ENCODE data around the gene TSC22D1. TPM values are rescaled to one million over a fixed set of nuclear protein-coding genes. Genes with fewer than 3 reads are reported as not detected.
"Not testable (repeated sequence)": the region's sequence is repeated elsewhere in the genome, so short reads cannot be mapped to it uniquely, and the experiment has no call there.

Gene TSC22D1
- polyA plus RNA-seq, 2 donors = 18.5 to 48.6 TPM

DNA sequence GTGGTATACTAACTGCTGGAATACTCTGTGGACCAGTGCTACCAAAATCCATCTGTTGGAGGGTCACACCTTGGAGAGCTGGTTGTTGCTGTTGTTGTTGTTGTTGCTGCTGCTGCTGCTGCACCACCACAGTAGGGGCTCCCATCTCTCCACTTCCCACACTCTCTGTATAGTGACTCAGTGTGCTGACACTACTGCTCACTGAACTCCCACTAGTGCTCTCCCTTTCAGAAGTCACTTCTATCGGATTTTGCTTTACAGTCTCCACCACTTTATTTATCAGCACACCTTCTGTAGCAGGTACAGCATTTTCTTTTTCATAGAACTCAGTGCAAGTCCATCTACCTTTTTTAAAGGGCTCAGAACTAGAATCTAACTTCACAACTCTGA, 1.7 kb downstream of the TSC22D1 start:
- Histone ChIP-seq H3K4me1 (ENCODE audit: control insufficient read depth in 2 of 2, insufficient read depth in 2 of 2, low read length in 1 of 2) (peaks cover 2 to 15% of the 10 kb centered on the region in 2 donors), H3K9me3 (ENCODE audit: control insufficient read depth in 2 of 2, insufficient read depth in 1 of 2, low read depth in 1 of 2, low read length in 1 of 2) (no peaks in the 10 kb centered on the region), H3K36me3 (ENCODE audit: control insufficient read depth in 2 of 2, insufficient read depth in 2 of 2, low read length in 1 of 2) (peaks cover 0 to 3% of the 10 kb centered on the region in 2 donors), H3K27me3 (ENCODE audit: control insufficient read depth in 1 of 2, insufficient read depth in 2 of 2, low read length in 2 of 2) (no peaks in the 10 kb centered on the region), H3K27ac (ENCODE audit: low read depth in 2 of 2, low read length in 1 of 2) (no peak overlapping the region), H3K4me3 (ENCODE audit: low read depth in 1 of 2, low read length in 2 of 2) (peak overlapping the region in 1 of 2 donors; percentile 11)
- 57 to 74% methylated on average over 1 of the region's 1 CpG for WGBS, 2 donors

DNA sequence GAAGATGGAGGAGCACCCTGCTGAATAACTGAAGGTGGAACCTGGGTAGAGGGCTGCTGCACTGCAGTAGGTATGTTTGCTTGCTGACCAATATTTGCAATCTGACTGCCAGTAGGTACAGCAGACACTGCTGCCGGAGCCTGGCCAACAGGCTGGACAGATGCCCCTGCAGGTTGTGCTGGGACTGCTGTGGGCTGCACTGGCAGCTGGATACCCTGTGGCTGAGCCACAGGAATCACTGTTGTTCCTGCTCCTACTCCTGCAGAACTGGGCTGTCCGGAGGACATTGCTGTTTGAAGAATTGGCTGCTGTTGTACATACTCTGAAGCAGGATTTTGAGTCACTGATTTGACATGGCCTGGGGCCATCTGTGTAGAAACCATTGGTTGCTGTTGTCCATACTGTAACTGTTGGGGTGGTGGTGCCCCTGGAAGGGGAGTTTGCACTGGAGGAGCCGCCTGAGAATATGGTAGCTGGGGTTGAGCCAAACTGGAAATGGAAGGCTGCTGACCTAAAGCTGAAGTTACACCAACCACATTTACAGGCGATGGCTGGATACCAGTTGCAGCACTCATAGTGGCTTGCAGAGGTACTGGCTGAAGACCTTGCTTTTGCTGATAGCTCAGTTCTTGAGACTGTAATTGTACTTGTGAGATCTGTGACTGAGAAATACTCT, 2.2 kb downstream of the TSC22D1 start:
- 81 to 86% methylated on average over 4 of the region's 4 CpGs for WGBS, 2 donors
- no peaks in the 10 kb centered on the region for H3K27me3 ChIP-seq (ENCODE audit: control insufficient read depth in 1 of 2, insufficient read depth in 2 of 2, low read length in 2 of 2)
- peaks cover 0 to 3% of the 10 kb centered on the region in 2 donors for H3K36me3 ChIP-seq (ENCODE audit: control insufficient read depth in 2 of 2, insufficient read depth in 2 of 2, low read length in 1 of 2)
- peak overlapping the region in 1 of 2 donors; percentile 27 for H3K27ac ChIP-seq (ENCODE audit: low read depth in 2 of 2, low read length in 1 of 2)
- H3K9me3 ChIP-seq (ENCODE audit: control insufficient read depth in 2 of 2, insufficient read depth in 1 of 2, low read depth in 1 of 2, low read length in 1 of 2) = no peaks in the 10 kb centered on the region
- H3K4me3 ChIP-seq (ENCODE audit: low read depth in 1 of 2, low read length in 2 of 2) = peak overlapping the region in 1 of 2 donors; percentile 11
- peaks cover 2 to 15% of the 10 kb centered on the region in 2 donors for H3K4me1 ChIP-seq (ENCODE audit: control insufficient read depth in 2 of 2, insufficient read depth in 2 of 2, low read length in 1 of 2)

- WGBS, 2 donors = 94 to 95% methylated on average over 7 of the region's 7 CpGs
- H3K27ac ChIP-seq (ENCODE audit: low read depth in 2 of 2, low read length in 1 of 2) = no peak overlapping the region
- H3K36me3 ChIP-seq (ENCODE audit: control insufficient read depth in 2 of 2, insufficient read depth in 2 of 2, low read length in 1 of 2) = peaks cover 0 to 3% of the 10 kb centered on the region in 2 donors
- H3K9me3 ChIP-seq (ENCODE audit: control insufficient read depth in 2 of 2, insufficient read depth in 1 of 2, low read depth in 1 of 2, low read length in 1 of 2) = no peaks in the 10 kb centered on the region
- H3K4me1 ChIP-seq (ENCODE audit: control insufficient read depth in 2 of 2, insufficient read depth in 2 of 2, low read length in 1 of 2) = peaks cover 2 to 15% of the 10 kb centered on the region in 2 donors
- no peak overlapping the region for H3K4me3 ChIP-seq (ENCODE audit: low read depth in 1 of 2, low read length in 2 of 2)
- no peaks in the 10 kb centered on the region for H3K27me3 ChIP-seq (ENCODE audit: control insufficient read depth in 1 of 2, insufficient read depth in 2 of 2, low read length in 2 of 2)
Measured at GRCh38 chr13:44573071-44573470, 3.1 kb downstream of the TSC22D1 start.

GRCh38 chr13:44566601-44567000, 9.5 kb downstream of the TSC22D1 start:
- no peaks in the 10 kb centered on the region for H3K27me3 ChIP-seq (ENCODE audit: control insufficient read depth in 1 of 2, insufficient read depth in 2 of 2, low read length in 2 of 2)
- H3K4me1 ChIP-seq (ENCODE audit: control insufficient read depth in 2 of 2, insufficient read depth in 2 of 2, low read length in 1 of 2) = no peaks in the 10 kb centered on the region
- no peak overlapping the region for H3K4me3 ChIP-seq (ENCODE audit: low read depth in 1 of 2, low read length in 2 of 2)

DNA sequence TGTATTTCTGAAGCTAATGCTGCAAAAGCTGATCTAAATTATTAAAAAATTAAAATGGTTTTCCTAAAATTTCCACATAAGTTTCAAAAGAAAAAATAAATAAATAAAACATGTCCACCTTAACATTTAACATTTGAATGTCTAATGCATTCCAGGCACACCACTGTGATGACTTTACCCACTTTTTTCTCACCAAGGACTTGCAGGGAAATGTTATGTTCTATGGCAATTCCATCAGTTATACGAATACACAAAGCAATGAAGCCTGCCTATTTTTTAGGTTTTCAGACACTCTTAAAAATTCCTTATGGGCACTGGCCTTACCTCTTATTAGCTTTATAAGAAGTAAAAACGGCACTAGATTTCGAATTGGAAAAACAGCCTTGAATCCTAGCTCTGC, 10.2 kb downstream of the TSC22D1 start:
- Histone ChIP-seq H3K27me3 (ENCODE audit: control insufficient read depth in 1 of 2, insufficient read depth in 2 of 2, low read length in 2 of 2) (no peaks in the 10 kb centered on the region), H3K4me3 (ENCODE audit: low read depth in 1 of 2, low read length in 2 of 2) (no peak overlapping the region), H3K36me3 (ENCODE audit: control insufficient read depth in 2 of 2, insufficient read depth in 2 of 2, low read length in 1 of 2) (no peaks in the 10 kb centered on the region), H3K9me3 (ENCODE audit: control insufficient read depth in 2 of 2, insufficient read depth in 1 of 2, low read depth in 1 of 2, low read length in 1 of 2) (no peaks in the 10 kb centered on the region), H3K27ac (ENCODE audit: low read depth in 2 of 2, low read length in 1 of 2) (no peak overlapping the region), H3K4me1 (ENCODE audit: control insufficient read depth in 2 of 2, insufficient read depth in 2 of 2, low read length in 1 of 2) (no peaks in the 10 kb centered on the region)
- 95 to 97% methylated on average over 3 of the region's 3 CpGs for WGBS, 2 donors

More at GRCh38 chr13:44566601-44567000, 9.5 kb downstream of the TSC22D1 start:
- no peak overlapping the region for H3K27ac ChIP-seq (ENCODE audit: low read depth in 2 of 2, low read length in 1 of 2)
- H3K36me3 ChIP-seq (ENCODE audit: control insufficient read depth in 2 of 2, insufficient read depth in 2 of 2, low read length in 1 of 2) = no peaks in the 10 kb centered on the region
- no peaks in the 10 kb centered on the region for H3K9me3 ChIP-seq (ENCODE audit: control insufficient read depth in 2 of 2, insufficient read depth in 1 of 2, low read depth in 1 of 2, low read length in 1 of 2)

DNA sequence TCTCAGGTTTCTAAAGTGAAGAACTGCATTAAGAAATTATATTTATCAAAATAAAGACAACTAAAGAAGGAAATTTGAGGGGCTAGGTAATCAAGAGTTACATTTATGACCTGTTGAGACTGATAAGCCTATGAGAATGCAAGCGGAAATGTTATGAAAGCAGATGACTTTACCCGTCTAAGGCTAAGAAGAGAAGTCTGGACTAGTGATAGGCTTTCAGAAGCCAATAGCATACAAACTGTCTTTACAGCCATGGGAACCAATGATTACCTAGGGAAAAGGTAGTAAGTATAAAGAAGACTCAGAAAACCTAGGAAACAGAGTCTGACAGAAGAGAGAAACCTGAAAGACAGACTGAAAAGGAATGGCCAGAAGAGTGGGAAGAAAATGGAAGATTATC, 11.2 kb downstream of the TSC22D1 start:
- H3K4me3 ChIP-seq (ENCODE audit: low read depth in 1 of 2, low read length in 2 of 2) = no peak overlapping the region
- no peaks in the 10 kb centered on the region for H3K4me1 ChIP-seq (ENCODE audit: control insufficient read depth in 2 of 2, insufficient read depth in 2 of 2, low read length in 1 of 2)
- no peak overlapping the region for H3K27ac ChIP-seq (ENCODE audit: low read depth in 2 of 2, low read length in 1 of 2)
- WGBS, 2 donors = 83 to 95% methylated on average over 2 of the region's 2 CpGs
- no peaks in the 10 kb centered on the region for H3K27me3 ChIP-seq (ENCODE audit: control insufficient read depth in 1 of 2, insufficient read depth in 2 of 2, low read length in 2 of 2)
- H3K9me3 ChIP-seq (ENCODE audit: control insufficient read depth in 2 of 2, insufficient read depth in 1 of 2, low read depth in 1 of 2, low read length in 1 of 2) = no peaks in the 10 kb centered on the region
- no peaks in the 10 kb centered on the region for H3K36me3 ChIP-seq (ENCODE audit: control insufficient read depth in 2 of 2, insufficient read depth in 2 of 2, low read length in 1 of 2)

GRCh38 chr13:44562853-44563252, 13.3 kb downstream of the TSC22D1 start:
- WGBS, 2 donors = 95 to 98% methylated on average over 6 of the region's 6 CpGs
- H3K4me3 ChIP-seq (ENCODE audit: low read depth in 1 of 2, low read length in 2 of 2); H3K4me1 ChIP-seq (ENCODE audit: control insufficient read depth in 2 of 2, insufficient read depth in 2 of 2, low read length in 1 of 2); H3K36me3 ChIP-seq (ENCODE audit: control insufficient read depth in 2 of 2, insufficient read depth in 2 of 2, low read length in 1 of 2); H3K27ac ChIP-seq (ENCODE audit: low read depth in 2 of 2, low read length in 1 of 2); H3K9me3 ChIP-seq (ENCODE audit: control insufficient read depth in 2 of 2, insufficient read depth in 1 of 2, low read depth in 1 of 2, low read length in 1 of 2); H3K27me3 ChIP-seq (ENCODE audit: control insufficient read depth in 1 of 2, insufficient read depth in 2 of 2, low read length in 2 of 2): not testable (repeated sequence)

DNA sequence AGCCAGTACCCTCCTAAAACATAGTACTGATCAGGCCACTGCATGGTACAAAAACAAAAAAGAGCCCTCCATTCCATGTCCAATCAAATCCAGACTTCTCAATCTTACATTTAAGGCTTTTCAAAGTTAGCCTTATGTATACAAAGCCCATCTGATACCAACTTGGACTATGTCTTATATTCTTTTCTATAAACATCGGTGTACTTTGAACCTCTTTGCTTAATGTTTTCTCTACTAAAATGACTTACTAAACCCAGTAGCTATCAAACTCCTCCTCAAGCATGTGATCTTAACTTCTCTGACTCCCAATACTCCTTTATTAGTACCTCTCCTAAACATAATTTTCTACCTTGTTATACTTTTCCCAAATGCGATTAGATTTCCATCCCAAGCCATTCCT, 14.8 kb downstream of the TSC22D1 start:
- no peaks in the 10 kb centered on the region for H3K4me1 ChIP-seq (ENCODE audit: control insufficient read depth in 2 of 2, insufficient read depth in 2 of 2, low read length in 1 of 2)
- no peak overlapping the region for H3K4me3 ChIP-seq (ENCODE audit: low read depth in 1 of 2, low read length in 2 of 2)
- no peaks in the 10 kb centered on the region for H3K27me3 ChIP-seq (ENCODE audit: control insufficient read depth in 1 of 2, insufficient read depth in 2 of 2, low read length in 2 of 2)
- H3K27ac ChIP-seq (ENCODE audit: low read depth in 2 of 2, low read length in 1 of 2) = no peak overlapping the region
- no peaks in the 10 kb centered on the region for H3K9me3 ChIP-seq (ENCODE audit: control insufficient read depth in 2 of 2, insufficient read depth in 1 of 2, low read depth in 1 of 2, low read length in 1 of 2)
- H3K36me3 ChIP-seq (ENCODE audit: control insufficient read depth in 2 of 2, insufficient read depth in 2 of 2, low read length in 1 of 2) = no peaks in the 10 kb centered on the region
- 80 to 97% methylated on average over 2 of the region's 2 CpGs for WGBS, 2 donors

- 86 to 90% methylated on average over 2 of the region's 2 CpGs for WGBS, 2 donors
- H3K36me3 ChIP-seq (ENCODE audit: control insufficient read depth in 2 of 2, insufficient read depth in 2 of 2, low read length in 1 of 2) = no peaks in the 10 kb centered on the region
- no peaks in the 10 kb centered on the region for H3K9me3 ChIP-seq (ENCODE audit: control insufficient read depth in 2 of 2, insufficient read depth in 1 of 2, low read depth in 1 of 2, low read length in 1 of 2)
- no peaks in the 10 kb centered on the region for H3K27me3 ChIP-seq (ENCODE audit: control insufficient read depth in 1 of 2, insufficient read depth in 2 of 2, low read length in 2 of 2)
- H3K4me3 ChIP-seq (ENCODE audit: low read depth in 1 of 2, low read length in 2 of 2) = no peak overlapping the region
- no peak overlapping the region for H3K27ac ChIP-seq (ENCODE audit: low read depth in 2 of 2, low read length in 1 of 2)
- H3K4me1 ChIP-seq (ENCODE audit: control insufficient read depth in 2 of 2, insufficient read depth in 2 of 2, low read length in 1 of 2) = no peaks in the 10 kb centered on the region
Measured at GRCh38 chr13:44557986-44558385, 18.1 kb downstream of the TSC22D1 start.

DNA sequence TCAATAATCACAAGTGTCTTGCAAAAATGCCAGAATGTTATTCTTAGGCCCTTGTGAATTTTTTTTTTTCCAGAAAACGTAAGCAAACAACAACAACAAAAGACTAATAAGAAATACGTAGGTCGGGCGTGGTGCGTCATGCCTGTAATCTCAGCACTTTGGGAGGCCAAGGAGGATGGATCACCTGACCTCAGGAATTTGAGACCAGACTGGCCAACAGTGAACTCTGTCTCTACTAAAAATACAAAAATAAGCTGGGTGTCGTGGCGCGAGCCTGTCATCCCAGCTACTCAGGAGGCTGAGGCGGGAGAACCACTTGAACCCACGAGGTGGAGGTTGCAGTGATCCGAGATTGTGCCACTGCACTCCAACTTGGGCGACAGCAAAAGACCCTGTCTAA, 20.9 kb downstream of the TSC22D1 start:
- H3K9me3 ChIP-seq (ENCODE audit: control insufficient read depth in 2 of 2, insufficient read depth in 1 of 2, low read depth in 1 of 2, low read length in 1 of 2) = no peaks in the 10 kb centered on the region
- H3K4me3 ChIP-seq (ENCODE audit: low read depth in 1 of 2, low read length in 2 of 2) = no peak overlapping the region
- H3K27me3 ChIP-seq (ENCODE audit: control insufficient read depth in 1 of 2, insufficient read depth in 2 of 2, low read length in 2 of 2) = no peaks in the 10 kb centered on the region
- no peak overlapping the region for H3K27ac ChIP-seq (ENCODE audit: low read depth in 2 of 2, low read length in 1 of 2)
- H3K4me1 ChIP-seq (ENCODE audit: control insufficient read depth in 2 of 2, insufficient read depth in 2 of 2, low read length in 1 of 2) = no peaks in the 10 kb centered on the region
- WGBS, 2 donors = 96 to 97% methylated on average over 12 of the region's 12 CpGs
- H3K36me3 ChIP-seq (ENCODE audit: control insufficient read depth in 2 of 2, insufficient read depth in 2 of 2, low read length in 1 of 2) = no peaks in the 10 kb centered on the region

All from esophagus (tissue), 2 donors.